UCSD-AML1 (cell line): ENCODE results near the gene HIVEP2.

Experiments used
- DNase-seq: peaks from one replicate; lab custom pipeline; 2025; ENCODE audit not compliant: unreplicated experiment; lab: John Stamatoyannopoulos, UW

HIVEP2 gene

DNA sequence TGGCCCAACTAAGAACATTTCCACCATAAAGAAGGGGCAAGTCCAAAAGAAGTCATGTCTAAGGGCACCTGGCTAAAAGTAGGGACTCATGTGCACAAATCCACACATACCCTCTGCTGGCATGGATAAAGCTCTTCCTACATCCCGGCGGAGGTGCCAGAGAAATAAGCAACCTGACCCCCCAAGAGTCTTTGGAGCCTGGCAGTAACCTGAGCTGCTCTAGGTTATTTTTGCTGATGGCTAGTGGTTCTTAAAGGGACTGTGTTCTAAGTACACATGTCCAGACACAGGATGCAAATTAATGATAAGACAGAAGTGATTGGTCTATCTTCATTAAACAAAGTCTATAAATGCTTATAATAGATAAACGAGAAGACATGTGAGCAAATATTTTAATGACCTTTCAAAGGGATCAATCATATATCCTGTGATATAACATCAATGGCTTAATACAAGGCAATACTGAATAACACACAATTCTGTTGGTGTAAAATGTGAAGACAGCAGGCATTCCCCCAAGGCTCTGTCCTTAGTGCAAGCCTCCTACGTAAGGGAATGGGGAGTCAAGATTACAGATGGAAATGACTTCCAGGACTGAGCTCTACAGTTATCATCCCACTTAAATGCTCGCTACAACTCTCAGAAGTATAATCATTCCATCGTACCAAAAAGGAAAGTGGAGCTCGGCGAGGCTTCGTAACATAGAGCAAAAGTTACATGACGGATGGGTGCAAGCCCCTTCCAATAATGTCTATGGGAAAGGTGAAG lies 52.5 kb downstream of the HIVEP2 start:
- no peak for DNase-seq

DNA sequence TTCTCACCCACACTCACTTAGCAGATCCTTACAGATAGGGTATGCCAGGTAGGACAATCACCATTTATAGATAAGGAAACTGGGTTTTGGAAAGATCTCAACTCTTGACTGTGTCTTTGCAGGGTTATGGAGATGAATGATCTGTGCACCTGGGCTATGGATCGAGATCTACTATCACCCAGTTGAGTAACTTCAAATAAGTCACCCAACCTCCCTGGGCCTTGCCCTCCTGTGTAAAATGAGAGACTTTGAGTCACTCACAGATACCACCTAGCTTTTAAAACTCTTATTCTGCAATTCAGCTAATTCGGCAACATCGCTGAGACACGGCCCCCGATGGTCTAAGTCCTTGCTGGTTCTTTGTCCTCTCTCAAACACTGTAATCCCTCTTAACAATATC lies 53.5 kb downstream of the HIVEP2 start:
- no peak for DNase-seq

GRCh38 chr6:142888456-142888855 lies 56.5 kb downstream of the HIVEP2 start:
- no peak for DNase-seq

- DNase-seq, result no peak
Measured at GRCh38 chr6:142887517-142887916, 57.5 kb downstream of the HIVEP2 start.

GRCh38 chr6:142886431-142887170 lies 58.4 kb downstream of the HIVEP2 start:
- no peak for DNase-seq

GRCh38 chr6:142885182-142885867 lies 59.7 kb downstream of the HIVEP2 start:
- no peak for DNase-seq

DNA sequence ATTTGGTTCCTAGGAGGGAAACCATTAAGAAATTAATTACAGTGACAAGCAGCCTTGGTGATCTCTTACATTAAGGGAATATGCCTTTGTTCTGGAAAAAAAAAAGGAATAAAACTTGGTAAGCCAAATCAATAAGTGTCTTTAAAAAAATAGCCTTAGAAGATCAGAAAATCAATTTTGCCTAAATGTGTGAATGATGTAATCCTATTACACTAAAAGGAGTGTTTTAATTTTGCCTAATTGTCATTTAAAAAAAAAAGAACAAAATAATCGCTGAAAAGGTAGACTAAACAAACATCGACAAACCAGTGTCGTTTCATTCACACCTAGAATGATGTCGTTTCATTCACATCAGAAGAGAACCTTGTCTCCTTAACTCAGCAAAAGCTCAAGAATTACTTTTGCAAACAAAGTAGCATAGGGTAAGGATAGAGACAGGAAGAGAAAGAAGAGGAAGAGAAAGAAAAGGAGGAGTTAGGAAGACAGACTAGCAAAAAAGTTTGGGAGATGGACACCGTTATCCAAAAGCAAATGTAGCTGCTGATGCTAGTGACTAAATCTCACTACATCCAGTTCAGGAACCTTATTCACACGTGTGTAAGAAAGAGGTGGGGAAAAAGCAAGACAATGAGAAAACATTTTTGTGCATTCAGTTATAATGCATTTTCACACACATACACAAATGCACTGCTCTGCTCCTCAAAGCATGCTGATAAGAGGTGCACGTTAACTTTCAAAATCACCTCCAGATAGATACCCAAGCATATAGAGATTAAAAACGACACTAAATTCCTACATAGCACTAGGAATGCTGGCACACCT lies 60.6 kb downstream of the HIVEP2 start:
- no peak for DNase-seq

- DNase-seq, result no peak
Measured at GRCh38 chr6:142883011-142883410, 62.0 kb downstream of the HIVEP2 start.

DNA sequence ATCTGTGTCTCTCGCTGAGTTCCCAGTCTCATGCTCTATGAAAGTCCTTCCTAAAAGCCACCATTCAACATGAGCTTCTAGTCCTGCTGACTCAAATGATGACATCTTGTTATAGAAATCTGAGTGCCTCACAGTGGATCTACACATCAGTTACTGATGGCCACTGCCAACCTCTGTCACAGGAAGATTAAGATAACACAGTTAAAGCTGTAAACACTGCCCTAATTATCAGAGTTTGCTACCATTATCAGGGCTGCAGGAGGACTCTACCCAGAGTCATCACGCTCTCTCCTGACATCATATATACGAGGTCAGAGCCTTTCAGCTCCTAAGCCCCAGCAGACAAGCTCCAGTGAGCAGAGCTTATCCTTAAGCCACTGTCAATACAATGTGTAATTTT lies 63.2 kb downstream of the HIVEP2 start:
- no peak for DNase-seq

DNA sequence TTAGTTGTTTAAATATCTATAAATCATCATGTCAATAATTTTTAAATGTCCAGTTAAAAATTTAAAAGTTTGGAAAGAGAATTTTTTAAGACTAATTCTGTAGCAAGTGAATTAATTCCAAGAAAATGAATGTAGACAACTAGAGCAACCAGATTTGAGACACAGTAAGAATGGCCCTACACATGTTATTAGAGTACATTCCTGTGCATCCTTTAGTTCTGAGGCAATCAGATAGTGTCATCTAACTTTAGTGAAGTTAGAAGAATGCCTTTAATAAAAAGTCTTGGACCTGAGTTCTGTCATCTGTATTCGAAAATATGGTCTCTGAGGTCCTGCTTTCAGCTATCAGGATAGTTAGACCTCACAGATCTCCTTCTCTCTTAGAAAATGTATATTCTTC lies 63.7 kb downstream of the HIVEP2 start:
- no peak for DNase-seq

- no peak for DNase-seq
Measured at GRCh38 chr6:142880201-142880600, 64.8 kb downstream of the HIVEP2 start.

DNA sequence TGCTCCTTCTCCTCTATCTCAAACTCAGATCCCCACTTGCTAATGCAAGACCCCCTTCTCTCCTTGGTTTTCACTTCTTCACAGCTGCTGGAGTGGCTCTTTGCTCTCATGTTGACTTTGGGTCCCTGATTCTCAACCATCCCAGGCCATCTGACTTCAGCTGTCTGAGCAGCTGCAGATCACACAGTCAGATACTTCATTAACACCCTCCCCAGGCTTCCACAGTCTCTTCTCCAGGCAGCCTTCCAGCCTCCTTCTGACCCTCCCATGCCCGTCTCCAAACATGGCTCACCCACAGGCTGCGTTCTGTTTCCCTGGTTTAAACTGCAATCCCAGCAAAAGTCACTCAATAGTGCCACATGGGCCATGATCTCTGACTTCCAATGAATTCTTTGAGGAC lies 65.4 kb downstream of the HIVEP2 start:
- DNase-seq, result no peak

GRCh38 chr6:142879076-142879475 lies 65.9 kb downstream of the HIVEP2 start:
- no peak for DNase-seq

GRCh38 chr6:142878407-142878806 lies 66.6 kb downstream of the HIVEP2 start:
- DNase-seq, result no peak

DNA sequence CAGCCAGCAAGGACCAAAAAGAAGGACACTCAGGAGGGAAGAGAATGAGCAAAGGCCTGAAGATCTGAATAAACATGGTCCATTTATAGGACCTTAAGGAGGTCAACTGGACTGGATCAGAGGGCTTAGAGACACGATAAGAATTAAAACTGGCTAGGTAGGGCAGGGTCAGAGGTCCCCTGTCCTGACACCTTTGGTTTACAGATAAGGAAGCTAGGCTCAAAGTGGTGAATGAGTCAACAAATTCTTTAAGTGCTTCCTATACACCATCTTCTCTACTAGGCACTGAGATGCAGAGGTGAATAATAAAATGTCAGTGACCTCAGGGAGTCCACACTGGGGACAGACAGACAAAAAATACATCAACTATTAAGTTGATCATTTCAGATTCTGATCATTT lies 70.3 kb downstream of the HIVEP2 start:
- DNase-seq, result no peak

- DNase-seq, result no peak
Measured at GRCh38 chr6:142872376-142872775, 72.6 kb downstream of the HIVEP2 start.

DNA sequence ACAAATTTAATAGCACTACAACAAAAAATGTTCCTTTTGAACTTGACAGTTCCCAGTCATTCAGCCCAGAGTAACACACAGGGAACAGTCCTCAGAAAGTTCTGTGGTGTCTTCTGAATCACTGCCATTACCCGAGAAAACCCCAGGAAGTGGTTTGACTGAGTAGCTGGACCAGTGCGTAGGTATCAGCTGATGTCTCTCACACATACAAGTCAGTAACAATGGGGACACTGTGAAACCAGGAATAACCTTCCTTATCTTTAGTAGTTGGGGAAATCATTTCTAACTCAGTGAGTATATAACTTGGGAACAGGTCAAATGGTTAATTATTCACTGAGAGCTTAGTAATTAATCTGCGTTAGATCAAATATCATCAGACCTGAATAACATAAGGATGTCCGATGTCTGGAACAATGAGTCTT lies 73.1 kb downstream of the HIVEP2 start:
- no peak for DNase-seq

DNA sequence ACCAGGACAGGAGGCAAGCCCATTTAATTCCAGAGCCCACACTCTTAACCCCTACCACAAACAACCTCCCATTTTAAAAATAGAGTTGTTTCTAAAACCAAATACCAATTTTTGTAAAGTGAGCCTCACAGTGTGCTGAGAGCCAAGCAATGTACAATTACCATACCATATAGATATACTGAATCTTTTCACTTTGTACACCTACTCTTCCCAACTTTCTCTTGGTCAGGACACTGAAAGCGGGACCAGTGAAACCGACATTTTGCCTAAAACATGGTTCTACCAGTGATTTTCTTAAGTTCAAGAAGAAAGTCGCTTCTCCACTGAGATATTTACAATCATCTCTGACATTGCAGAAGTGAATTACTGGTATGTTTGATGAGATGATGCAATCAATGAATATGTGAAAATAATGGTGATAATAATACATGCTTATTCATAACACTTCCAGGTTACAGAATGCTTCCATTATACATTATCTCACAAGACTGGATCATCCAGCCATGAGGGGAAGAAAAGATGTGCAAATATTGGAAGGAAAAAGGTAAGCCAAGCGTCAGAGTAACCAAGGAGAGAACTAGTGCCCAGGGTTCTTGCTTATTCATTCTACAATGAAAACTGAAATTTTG lies 74.1 kb downstream of the HIVEP2 start:
- DNase-seq, result no peak

DNA sequence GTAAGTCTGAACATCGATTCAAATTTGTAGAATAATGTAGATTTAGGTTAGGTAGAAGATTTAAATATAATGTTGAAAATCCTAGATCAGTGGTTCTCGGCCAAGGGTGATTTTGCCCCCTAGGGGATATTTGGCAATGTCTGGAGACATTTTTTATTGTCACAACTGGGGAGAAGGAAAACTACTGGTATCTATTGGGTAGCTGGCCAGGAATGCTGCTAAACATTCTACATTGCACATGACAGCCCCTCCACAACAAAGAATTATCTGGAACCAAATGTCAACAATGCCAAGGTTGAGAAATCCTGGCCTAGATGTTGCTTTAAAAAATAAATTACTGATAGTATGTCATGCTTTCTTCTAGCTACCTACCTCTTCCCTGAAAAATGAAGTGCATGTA lies 76.1 kb downstream of the HIVEP2 start:
- DNase-seq, result no peak

GRCh38 chr6:142867988-142868812 lies 76.8 kb downstream of the HIVEP2 start:
- no peak for DNase-seq
